Fibroblast of lung (primary cell): ENCODE data around the gene SPEG.

Source experiments
- CTCF ChIP-seq, 2 donors: IDR thresholded peaks in 1 of 2; conservative IDR thresholded peaks in 1 of 2; 1 replicate in 1 of 2; 2 replicates in 1 of 2; pipeline ENCODE4 v1.5.1; 2011 to 2012; ENCODE audit warnings: low read length in 2 of 2, control low read depth in 1 of 2, inconsistent platforms in 1 of 2, low read depth in 1 of 2, mild to moderate bottlenecking in 1 of 2
- EZH2 ChIP-seq: IDR thresholded peaks from 2 replicates; pipeline ENCODE4 v1.5.1; 2012; ENCODE audit warnings: low read length, control low read depth, mild to moderate bottlenecking; ENCODE audit errors: missing control alignments

DNA sequence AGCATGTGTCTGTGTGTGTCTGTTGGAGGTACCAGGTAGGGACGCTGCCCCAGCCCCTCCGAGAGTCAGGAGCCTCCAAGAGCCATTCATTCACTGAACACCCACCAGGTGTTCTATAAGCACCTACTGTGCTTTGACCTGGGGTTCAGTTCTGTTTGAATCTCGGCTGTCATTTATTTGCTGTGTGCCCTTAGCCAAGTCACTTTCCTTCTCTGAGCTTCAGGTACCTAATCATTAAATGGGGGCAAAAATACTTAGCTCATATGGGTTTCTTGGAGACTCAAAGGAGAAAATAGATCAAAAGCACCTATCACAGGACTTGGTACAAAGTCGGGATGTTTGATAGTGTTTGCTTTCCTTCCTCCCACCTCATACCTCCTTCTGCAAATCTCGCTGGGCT, 92.8 kb downstream of the SPEG start:
- TF ChIP-seq CTCF (conservative IDR thresholded peaks at IDR 0.05 in 1 of 2, IDR thresholded peaks at IDR 0.05 in 1 of 2; ENCODE audit: low read depth in 1 of 2, low read length in 2 of 2) (no peak), EZH2 (no peak)
